Measurements from ENCODE around the gene KRTAP5-1.

DNA sequence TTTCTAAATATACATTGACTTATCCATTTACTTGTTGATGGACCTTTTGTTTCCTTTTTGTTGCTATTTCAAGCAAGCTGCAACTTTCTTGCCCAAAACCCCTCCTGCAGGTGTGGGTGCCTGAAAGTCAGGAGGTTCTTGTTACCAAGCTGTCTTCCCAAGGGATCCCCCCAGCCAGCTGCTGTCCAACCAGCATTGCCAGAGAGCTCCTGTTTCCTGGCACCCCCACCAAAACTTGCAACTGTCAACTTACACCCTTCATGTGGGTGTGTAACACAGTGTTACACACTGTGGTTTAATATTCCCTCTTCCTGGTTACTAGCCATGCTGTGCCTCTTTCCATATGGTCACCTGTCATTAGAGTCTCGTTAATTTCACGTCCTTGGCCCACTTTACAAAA, 1.6 kb upstream of the KRTAP5-1 start:
- no peak for TF ChIP-seq POLR2A (IDR thresholded peaks at IDR 0.05)
- TF ChIP-seq, protein P1, sequence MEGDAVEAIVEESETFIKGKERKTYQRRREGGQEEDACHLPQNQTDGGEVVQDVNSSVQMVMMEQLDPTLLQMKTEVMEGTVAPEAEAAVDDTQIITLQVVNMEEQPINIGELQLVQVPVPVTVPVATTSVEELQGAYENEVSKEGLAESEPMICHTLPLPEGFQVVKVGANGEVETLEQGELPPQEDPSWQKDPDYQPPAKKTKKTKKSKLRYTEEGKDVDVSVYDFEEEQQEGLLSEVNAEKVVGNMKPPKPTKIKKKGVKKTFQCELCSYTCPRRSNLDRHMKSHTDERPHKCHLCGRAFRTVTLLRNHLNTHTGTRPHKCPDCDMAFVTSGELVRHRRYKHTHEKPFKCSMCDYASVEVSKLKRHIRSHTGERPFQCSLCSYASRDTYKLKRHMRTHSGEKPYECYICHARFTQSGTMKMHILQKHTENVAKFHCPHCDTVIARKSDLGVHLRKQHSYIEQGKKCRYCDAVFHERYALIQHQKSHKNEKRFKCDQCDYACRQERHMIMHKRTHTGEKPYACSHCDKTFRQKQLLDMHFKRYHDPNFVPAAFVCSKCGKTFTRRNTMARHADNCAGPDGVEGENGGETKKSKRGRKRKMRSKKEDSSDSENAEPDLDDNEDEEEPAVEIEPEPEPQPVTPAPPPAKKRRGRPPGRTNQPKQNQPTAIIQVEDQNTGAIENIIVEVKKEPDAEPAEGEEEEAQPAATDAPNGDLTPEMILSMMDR (IDR thresholded peaks at IDR 0.05) = no peak

All from Peyer's patch (tissue), 4 donors.